CD1c-positive myeloid dendritic cell (primary cell): Measurements from ENCODE around the gene COX8C.
"Not testable (repeated sequence)": the region's sequence is repeated elsewhere in the genome, so short reads cannot be mapped to it uniquely, and the experiment has no call there.

Experiments
- DNase-seq: peaks from one replicate; pipeline ENCODE4 v3.0.0-alpha.2; 2016; ENCODE audit errors: extremely low spot score

COX8C gene

DNA sequence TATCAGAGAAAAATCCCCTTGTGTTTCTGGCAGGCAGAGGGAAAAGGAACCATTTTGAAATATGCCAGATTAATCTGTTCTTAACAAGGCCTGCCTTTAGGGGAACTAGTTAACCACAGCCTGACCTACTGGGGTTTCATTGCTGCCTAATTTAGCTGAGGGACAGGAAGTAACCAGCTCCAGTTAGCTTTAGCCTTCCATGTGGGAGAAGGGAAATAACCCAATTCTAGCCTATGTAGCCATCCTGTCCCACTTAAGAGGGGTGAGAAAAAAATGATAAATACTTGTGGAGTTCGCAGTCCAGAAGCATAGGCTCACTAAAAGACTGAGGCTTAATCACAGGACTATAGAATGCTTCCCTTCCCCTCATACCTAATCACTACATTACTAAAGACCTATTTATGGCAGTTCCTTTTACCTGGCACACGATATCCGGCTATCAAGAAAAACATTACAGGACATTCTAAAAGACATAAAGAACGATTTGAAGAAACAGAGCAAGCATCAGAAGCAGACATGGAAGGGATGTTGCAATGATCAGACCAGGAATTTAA, 22.8 kb downstream of the COX8C start:
- DNase-seq, result peak; percentile 80

DNA sequence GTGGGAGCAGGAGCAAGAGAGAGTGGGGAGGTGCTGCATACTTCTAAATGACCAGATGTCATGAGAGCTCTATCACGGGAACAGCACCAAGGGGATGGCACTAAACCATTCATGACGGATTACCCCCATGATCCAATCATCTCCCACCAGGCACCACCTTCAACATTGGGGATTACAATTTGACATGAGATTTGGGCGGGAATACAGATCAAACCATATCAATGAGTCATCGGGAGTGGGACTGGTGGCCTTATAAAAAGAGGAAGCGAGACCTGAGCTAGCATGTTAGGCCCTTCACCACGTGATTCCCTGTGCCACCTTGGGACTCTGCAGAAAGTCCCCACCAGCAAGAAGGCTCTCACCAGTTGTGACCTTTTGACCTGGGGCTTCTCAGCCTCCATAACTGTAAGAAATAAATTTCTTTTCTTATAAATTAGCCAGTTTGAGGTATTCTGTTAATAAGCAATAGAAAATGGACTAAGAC, 28.7 kb downstream of the COX8C start:
- DNase-seq, result peak; percentile 87

DNA sequence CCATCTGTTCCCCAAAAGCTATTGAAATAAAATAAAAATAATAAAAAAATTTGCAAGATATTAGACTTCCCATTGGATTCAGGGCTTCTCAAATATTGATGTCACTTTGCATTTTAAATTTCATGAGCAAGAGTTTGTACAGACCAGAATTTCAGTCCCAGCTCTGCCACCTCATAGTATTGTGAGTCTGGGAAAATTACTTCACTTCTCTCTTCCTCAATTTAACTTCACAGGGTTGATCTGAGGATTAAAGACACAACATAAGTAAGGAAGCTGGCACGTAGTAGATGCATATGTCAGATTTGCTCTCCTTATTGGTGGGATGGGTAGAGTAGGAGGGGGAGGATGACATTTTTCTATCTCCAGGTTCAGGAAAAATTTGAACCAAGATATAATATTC, 32.8 kb downstream of the COX8C start:
- DNase-seq, result peak; percentile 74

DNA sequence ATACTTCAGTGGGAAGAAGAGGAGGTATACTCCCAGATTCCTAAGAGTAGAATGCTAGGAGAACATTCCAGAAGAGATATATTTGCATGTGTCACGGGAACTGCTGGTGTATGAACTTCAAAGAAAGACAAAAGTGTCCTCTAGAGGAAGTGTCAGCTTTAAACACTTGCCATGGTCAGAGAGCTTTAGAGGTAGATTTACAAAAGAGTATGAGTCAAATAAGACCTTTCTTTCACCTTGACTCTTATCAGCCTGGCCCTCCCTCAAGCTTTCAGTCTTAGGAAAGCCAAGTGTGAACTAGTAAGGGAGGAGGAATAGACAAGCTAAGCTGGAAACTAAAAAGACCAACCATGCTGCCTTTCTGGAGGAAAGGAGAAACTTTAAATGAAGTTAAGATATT, 34.7 kb downstream of the COX8C start:
- no peak for DNase-seq

DNA sequence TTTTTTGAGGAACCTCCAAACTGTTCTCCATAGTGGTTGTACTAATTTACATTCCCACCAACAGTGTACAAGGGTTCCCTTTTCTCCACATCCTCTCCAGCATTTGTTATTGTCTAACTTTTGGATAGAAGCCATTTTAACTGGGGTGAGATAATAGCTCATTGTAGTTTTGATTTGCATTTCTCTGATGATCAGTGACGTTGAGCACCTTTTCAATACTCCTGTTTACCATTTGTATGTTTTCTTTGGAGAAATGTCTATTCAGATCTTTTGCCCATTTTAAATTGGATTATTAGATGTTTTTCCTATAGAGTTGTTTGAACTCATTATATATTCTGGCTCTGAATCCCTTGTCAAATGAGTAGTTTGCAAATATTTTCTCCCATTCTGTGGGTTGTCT, 37.3 kb downstream of the COX8C start:
- not testable (repeated sequence) for DNase-seq

DNA sequence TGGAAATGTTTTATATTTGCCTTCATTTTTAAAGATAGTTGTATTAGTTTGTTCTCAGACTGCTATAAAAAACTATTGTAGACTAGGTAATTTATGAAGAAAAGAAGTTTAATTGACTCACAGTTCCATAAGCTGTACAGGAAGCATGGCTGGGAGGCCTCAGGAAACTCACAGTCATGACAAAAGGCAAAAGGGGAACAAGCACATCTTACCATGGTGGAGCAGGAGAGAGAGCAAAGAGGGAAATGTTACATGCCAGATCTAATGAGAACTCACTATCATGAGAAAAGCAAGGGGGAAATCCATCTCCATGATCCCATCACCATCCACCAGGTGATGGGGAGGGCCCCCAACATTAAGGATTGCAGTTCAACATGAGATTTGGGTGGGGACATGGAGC, 48.2 kb downstream of the COX8C start:
- peak; percentile 66 for DNase-seq

DNA sequence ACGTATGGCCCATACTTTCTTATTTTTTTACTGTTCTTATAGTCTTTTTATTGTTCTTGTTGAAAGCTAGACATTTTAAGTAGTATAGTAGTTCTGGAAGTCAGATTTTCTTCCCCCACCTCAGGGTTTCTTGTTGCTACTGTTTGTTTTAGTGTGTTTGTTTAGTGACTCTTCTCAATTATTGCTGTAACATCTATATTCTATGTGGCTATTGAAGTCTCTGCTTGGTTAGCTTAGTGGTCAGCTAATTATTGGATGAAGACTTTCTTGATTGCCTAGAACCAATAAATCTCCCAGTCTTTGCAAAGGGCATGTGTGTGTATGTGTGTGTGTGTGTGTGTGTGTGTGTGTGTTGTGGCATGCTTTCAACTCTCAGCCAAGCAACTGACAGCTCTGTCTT, 49.5 kb downstream of the COX8C start:
- no peak for DNase-seq
